Endodermal cell (in vitro differentiated cells): Measurements from ENCODE around the gene PTPDC1. TPM values are rescaled to one million over a fixed set of nuclear protein-coding genes. Genes with fewer than 3 reads are reported as not detected.

Experiments
- DNase-seq: peaks from one replicate; pipeline ENCODE4 v3.0.0-alpha.2; 2017
- H3K27ac ChIP-seq: 2 replicates; pipeline ENCODE4 v1.5.1; 2013; ENCODE audit warnings: mild to moderate bottlenecking, low read depth, low read length, moderate library complexity
- H3K27me3 ChIP-seq: 2 replicates; pipeline ENCODE4 v1.6.1; 2013; ENCODE audit warnings: mild to moderate bottlenecking, low read length, moderate library complexity; ENCODE audit not compliant: insufficient read depth, control insufficient read depth, poor library complexity, severe bottlenecking
- H3K36me3 ChIP-seq: 2 replicates; pipeline ENCODE4 v1.7.0; 2013; ENCODE audit warnings: mild to moderate bottlenecking, low read length, moderate library complexity; ENCODE audit not compliant: control insufficient read depth, insufficient read depth
- H3K4me1 ChIP-seq: one replicate; pipeline ENCODE4 v1.7.0; 2013; ENCODE audit warnings: low read length; ENCODE audit not compliant: control insufficient read depth, insufficient read depth
- H3K4me3 ChIP-seq: 2 replicates; pipeline ENCODE4 v1.5.1; 2013; ENCODE audit warnings: mild to moderate bottlenecking, low read length, moderate library complexity
- H3K9ac ChIP-seq: 2 replicates; pipeline ENCODE4 v1.6.1; 2013; ENCODE audit warnings: mild to moderate bottlenecking, low read length, moderate library complexity; ENCODE audit not compliant: poor library complexity, severe bottlenecking; ENCODE audit errors: extremely low read depth
- H3K9me3 ChIP-seq: 2 replicates; pipeline ENCODE4 v1.6.1; 2013; ENCODE audit warnings: mild to moderate bottlenecking, low read length, moderate library complexity; ENCODE audit not compliant: control insufficient read depth
- H3K27ac Mint-ChIP-seq: 2 replicates; pipeline ENCODE4 v1.8.0; 2020; ENCODE audit warnings: mixed read lengths
- H3K27me3 Mint-ChIP-seq: 2 replicates; pipeline ENCODE4 v1.8.0; 2021; ENCODE audit warnings: mild to moderate bottlenecking, mixed read lengths; ENCODE audit not compliant: insufficient read depth
- H3K36me3 Mint-ChIP-seq: 2 replicates; pipeline ENCODE4 v1.8.0; 2020; ENCODE audit warnings: low read depth, mixed read lengths
- H3K4me1 Mint-ChIP-seq: 2 replicates; pipeline ENCODE4 v1.8.0; 2020; ENCODE audit warnings: mixed read lengths
- H3K4me3 Mint-ChIP-seq: 2 replicates; pipeline ENCODE4 v1.8.0; 2020; ENCODE audit warnings: mild to moderate bottlenecking, moderate library complexity, mixed read lengths
- H3K9me3 Mint-ChIP-seq: 2 replicates; pipeline ENCODE4 v1.8.0; 2020; ENCODE audit warnings: mild to moderate bottlenecking, mixed read lengths
- WGBS, 2 experiments: methylation state at CpG; one replicate each; pipeline versions ENCODE4 v1.1.5 to v1.1.7; 2013; ENCODE audit warnings: missing lambda C conversion rate in 2 of 2, mixed read lengths in 1 of 2; ENCODE audit not compliant: insufficient coverage in 1 of 2, insufficient read length in 1 of 2; 5-methylcytosine and 5-hydroxymethylcytosine counted together
- total RNA-seq, 2 donors: library from RNA; stranded (reverse); fragmentation: NEBNext Ultra II Directional in 1 of 2; extraction: Animal tissue kit (Norgen Biotek cat#: 25700) in 1 of 2; gene quantifications; 2 replicates in 1 of 2; 3 replicates in 1 of 2; pipeline ENCODE4 v1.2.1, GENCODE V29; 2021
- TF ChIP-seq, protein P1 (sequence below): fragments of 200-600 bp; sonication (generic); conservative IDR thresholded peaks from 2 replicates; pipeline ENCODE4 v1.5.0; 2021; ENCODE audit warnings: antibody characterized with exemption, mild to moderate bottlenecking

The PTPDC1 gene
- total RNA-seq, 2 donors from 2014 or later: 9.0 to 12.7 TPM

DNA sequence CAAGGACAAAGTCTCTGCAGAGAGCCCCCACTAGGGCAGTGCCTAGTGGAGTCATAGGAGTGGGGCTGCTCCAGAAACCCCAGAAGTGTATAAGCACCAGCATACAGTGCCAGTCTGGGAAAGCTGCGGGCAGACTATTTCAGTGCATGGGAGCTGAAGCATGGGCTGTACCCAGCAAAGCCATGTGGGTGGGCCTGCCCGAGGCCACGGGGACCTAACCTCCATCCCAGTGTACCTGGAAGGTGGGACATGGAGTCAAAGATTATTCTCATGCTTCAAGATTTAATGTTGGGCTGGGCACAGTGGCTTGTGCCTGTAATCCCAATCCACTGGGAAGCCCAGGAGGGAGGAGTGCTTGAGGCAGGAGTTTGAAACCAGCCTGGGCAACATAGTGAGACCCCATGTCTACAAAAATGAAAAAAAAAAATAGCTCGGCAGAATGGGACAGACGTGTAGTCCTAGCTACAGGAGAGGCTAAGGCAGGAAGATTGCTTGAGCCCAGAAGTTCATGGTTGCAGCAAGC is 36.7 kb downstream of the PTPDC1 start:
- 93 to 95% methylated on average over 5 of the region's 5 CpGs for WGBS, 2 experiments
- no peaks in the 10 kb centered on the region for H3K36me3 ChIP-seq
- no peak overlapping the region for H3K4me3 ChIP-seq
- Mint-ChIP-seq H3K4me1 (no peaks in the 10 kb centered on the region), H3K9me3 (peaks cover 32% of the 10 kb centered on the region), H3K36me3 (peaks cover 18% of the 10 kb centered on the region), H3K27me3 (peaks cover 3% of the 10 kb centered on the region), H3K4me3 (no peak overlapping the region), H3K27ac (no peak overlapping the region)
- no peak for DNase-seq
- H3K27me3 ChIP-seq: no peaks in the 10 kb centered on the region
- H3K4me1 ChIP-seq: no peaks in the 10 kb centered on the region
- H3K9me3 ChIP-seq: peaks cover 18% of the 10 kb centered on the region
- H3K27ac ChIP-seq: no peak overlapping the region
- TF ChIP-seq, protein P1, sequence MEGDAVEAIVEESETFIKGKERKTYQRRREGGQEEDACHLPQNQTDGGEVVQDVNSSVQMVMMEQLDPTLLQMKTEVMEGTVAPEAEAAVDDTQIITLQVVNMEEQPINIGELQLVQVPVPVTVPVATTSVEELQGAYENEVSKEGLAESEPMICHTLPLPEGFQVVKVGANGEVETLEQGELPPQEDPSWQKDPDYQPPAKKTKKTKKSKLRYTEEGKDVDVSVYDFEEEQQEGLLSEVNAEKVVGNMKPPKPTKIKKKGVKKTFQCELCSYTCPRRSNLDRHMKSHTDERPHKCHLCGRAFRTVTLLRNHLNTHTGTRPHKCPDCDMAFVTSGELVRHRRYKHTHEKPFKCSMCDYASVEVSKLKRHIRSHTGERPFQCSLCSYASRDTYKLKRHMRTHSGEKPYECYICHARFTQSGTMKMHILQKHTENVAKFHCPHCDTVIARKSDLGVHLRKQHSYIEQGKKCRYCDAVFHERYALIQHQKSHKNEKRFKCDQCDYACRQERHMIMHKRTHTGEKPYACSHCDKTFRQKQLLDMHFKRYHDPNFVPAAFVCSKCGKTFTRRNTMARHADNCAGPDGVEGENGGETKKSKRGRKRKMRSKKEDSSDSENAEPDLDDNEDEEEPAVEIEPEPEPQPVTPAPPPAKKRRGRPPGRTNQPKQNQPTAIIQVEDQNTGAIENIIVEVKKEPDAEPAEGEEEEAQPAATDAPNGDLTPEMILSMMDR: no peak
- no peak overlapping the region for H3K9ac ChIP-seq

DNA sequence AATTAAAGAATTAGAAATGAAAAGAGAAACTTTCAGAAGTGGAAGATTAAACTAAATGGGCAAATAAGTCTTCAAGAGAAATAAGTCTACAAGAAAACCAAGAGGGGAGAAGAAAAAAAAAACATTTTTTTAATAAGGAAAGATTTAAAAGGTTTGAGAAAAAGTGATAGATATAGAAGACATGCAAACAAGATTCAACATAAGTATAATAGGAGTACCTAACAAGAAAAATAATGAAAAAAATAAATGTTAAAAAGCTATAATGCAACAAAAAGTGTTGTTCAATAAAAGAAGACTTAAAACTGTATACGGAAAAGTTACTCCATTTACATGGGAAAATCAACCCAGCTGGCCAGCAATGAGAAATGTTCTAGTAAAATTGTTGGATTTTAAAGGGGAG is 42.6 kb downstream of the PTPDC1 start:
- H3K9me3 Mint-ChIP-seq: peaks cover 69% of the 10 kb centered on the region
- no peak overlapping the region for H3K4me3 ChIP-seq
- no peak overlapping the region for H3K9ac ChIP-seq
- H3K27ac Mint-ChIP-seq: no peak overlapping the region
- H3K4me1 Mint-ChIP-seq: no peaks in the 10 kb centered on the region
- no peak overlapping the region for H3K4me3 Mint-ChIP-seq
- peaks cover 15% of the 10 kb centered on the region for H3K36me3 Mint-ChIP-seq
- TF ChIP-seq, protein P1: no peak
- H3K9me3 ChIP-seq: peaks cover 57% of the 10 kb centered on the region
- H3K4me1 ChIP-seq: no peaks in the 10 kb centered on the region
- 100% methylated on average over 1 of the region's 1 CpG; no CpG with 5 or more reads in 1 of the 2 experiments for WGBS, 2 experiments
- H3K27me3 Mint-ChIP-seq: peaks cover 3% of the 10 kb centered on the region
- H3K27ac ChIP-seq: no peak overlapping the region
- no peaks in the 10 kb centered on the region for H3K27me3 ChIP-seq
- no peaks in the 10 kb centered on the region for H3K36me3 ChIP-seq
- no peak for DNase-seq

DNA sequence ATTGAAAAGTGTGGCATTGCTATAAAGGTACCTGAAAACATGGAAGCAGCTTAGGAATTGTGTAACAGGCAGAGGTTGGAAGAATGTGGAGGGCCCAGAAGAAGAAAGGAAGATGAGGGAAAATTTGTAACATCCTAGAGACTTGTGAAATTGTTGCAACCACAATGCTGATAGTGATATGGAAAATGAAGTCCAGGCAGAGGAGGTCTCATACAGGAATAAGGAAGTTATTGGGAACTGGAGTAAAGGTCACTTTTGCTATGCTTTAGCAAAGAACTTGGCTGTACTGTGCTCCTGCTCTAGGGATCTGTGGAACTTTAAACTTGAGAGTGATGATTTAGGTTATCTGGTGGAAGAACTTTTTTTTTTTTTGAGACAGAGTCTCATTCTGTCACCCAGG is 43.5 kb downstream of the PTPDC1 start:
- H3K9ac ChIP-seq: no peak overlapping the region
- H3K4me3 Mint-ChIP-seq: no peak overlapping the region
- peaks cover 3% of the 10 kb centered on the region for H3K27me3 Mint-ChIP-seq
- H3K27ac Mint-ChIP-seq: no peak overlapping the region
- H3K36me3 Mint-ChIP-seq: peaks cover 15% of the 10 kb centered on the region
- no peak overlapping the region for H3K27ac ChIP-seq
- H3K27me3 ChIP-seq: no peaks in the 10 kb centered on the region
- no peaks in the 10 kb centered on the region for H3K4me1 ChIP-seq
- H3K9me3 ChIP-seq: peaks cover 57% of the 10 kb centered on the region
- no peak for DNase-seq
- H3K4me1 Mint-ChIP-seq: no peaks in the 10 kb centered on the region
- no peak overlapping the region for H3K4me3 ChIP-seq
- TF ChIP-seq, protein P1: no peak
- no peaks in the 10 kb centered on the region for H3K36me3 ChIP-seq
- peaks cover 69% of the 10 kb centered on the region for H3K9me3 Mint-ChIP-seq
